CD4-positive, alpha-beta memory T cell (primary cell): ENCODE results near the gene ITGB4. TPM values are rescaled to one million over a fixed set of nuclear protein-coding genes. Genes with fewer than 3 reads are reported as not detected.

Experiments
- CTCF ChIA-PET: fragments of 350-600 bp; sonication (Branson Sonifier 250); formaldehyde crosslinking; loops from one replicate; lab custom pipeline; 2021; ENCODE audit warnings: inconsistent platforms; ENCODE audit not compliant: partially characterized antibody; lab: Charles Lee
- POLR2A ChIA-PET: fragments of 350-600 bp; sonication (Branson Sonifier 250); formaldehyde crosslinking; loops from one replicate; lab custom pipeline; 2021; ENCODE audit not compliant: partially characterized antibody; lab: Charles Lee
- DNase-seq, 5 donors: peaks; one replicate each; pipeline versions ENCODE4 v3.0.0 to v3.0.0-alpha.2; 2020 to 2022; ENCODE audit warnings: mixed read lengths in 1 of 5
- H3K27ac ChIP-seq: one replicate; pipeline ENCODE4 v1.7.0; 2013; ENCODE audit warnings: low read depth, low read length
- H3K27me3 ChIP-seq: 2 replicates; pipeline ENCODE4 v1.7.0; 2013; ENCODE audit warnings: mild to moderate bottlenecking, low read length, moderate library complexity; ENCODE audit not compliant: insufficient read depth
- H3K36me3 ChIP-seq: 2 replicates; pipeline ENCODE4 v1.7.0; 2013; ENCODE audit warnings: mild to moderate bottlenecking, low read length, moderate library complexity; ENCODE audit not compliant: insufficient read depth
- H3K4me1 ChIP-seq: 2 replicates; pipeline ENCODE4 v1.7.0; 2013; ENCODE audit warnings: mild to moderate bottlenecking, low read length, moderate library complexity; ENCODE audit not compliant: insufficient read depth
- H3K4me3 ChIP-seq, 2 donors: one replicate each; pipeline ENCODE4 v1.7.0; 2013; ENCODE audit warnings: low read length in 2 of 2, mild to moderate bottlenecking in 1 of 2
- H3K9me3 ChIP-seq, 2 donors: one replicate each; pipeline ENCODE4 v1.7.0; 2013; ENCODE audit warnings: low read length in 2 of 2, control low read depth in 1 of 2; ENCODE audit not compliant: control insufficient read depth in 1 of 2
- H3K27ac Mint-ChIP-seq, 7 donors: one replicate each; pipeline ENCODE4 v1.8.0; 2020 to 2021; ENCODE audit warnings: mixed read lengths in 7 of 7, mild to moderate bottlenecking in 6 of 7, inconsistent platforms in 3 of 7, moderate library complexity in 3 of 7
- H3K27me3 Mint-ChIP-seq, 2 donors: one replicate each; pipeline ENCODE4 v1.8.0; 2020 to 2021; ENCODE audit warnings: mixed read lengths in 2 of 2
- H3K36me3 Mint-ChIP-seq, 2 donors: one replicate each; pipeline ENCODE4 v1.8.0; 2020 to 2021; ENCODE audit warnings: mixed read lengths in 2 of 2, inconsistent platforms in 1 of 2, mild to moderate bottlenecking in 1 of 2
- H3K4me1 Mint-ChIP-seq, 4 donors: one replicate each; pipeline ENCODE4 v1.8.0; 2020 to 2021; ENCODE audit warnings: mixed read lengths in 4 of 4, mild to moderate bottlenecking in 1 of 4
- H3K4me3 Mint-ChIP-seq, 8 donors: one replicate each; pipeline ENCODE4 v1.8.0; 2020 to 2021; ENCODE audit warnings: mixed read lengths in 8 of 8, mild to moderate bottlenecking in 7 of 8, moderate library complexity in 6 of 8, inconsistent platforms in 3 of 8
- H3K9me3 Mint-ChIP-seq, 8 donors: one replicate each; pipeline ENCODE4 v1.8.0; 2020 to 2021; ENCODE audit warnings: mixed read lengths in 8 of 8, mild to moderate bottlenecking in 5 of 8, inconsistent platforms in 3 of 8, moderate library complexity in 1 of 8
- intact Hi-C: fragments of 100-400 bp; cut with micrococcal nuclease; formaldehyde crosslinking; loops from one replicate; pipeline ENCODE4 v1.15.1; 2023
- polyA plus RNA-seq, 2 donors: library from polyadenylated mRNA; unstranded; fragments of 300-500 nt; fragmentation: Illumina TruSeq; gene quantifications; one replicate each; pipeline ENCODE4 v1.2.3, GENCODE V29; 2021
- total RNA-seq, 2 experiments: library from RNA; stranded (reverse); gene quantifications; one replicate each; pipeline ENCODE4 v1.2.3, GENCODE V29; 2021

The ITGB4 gene
- total and polyA plus RNA-seq, 4 experiments from 2014 or later: 0.25 to 1.2 (median 0.79) TPM

- intact Hi-C loops: no loop called here
- Histone ChIP-seq H3K4me1 (peaks cover under 1% of the 10 kb centered on the region), H3K36me3 (no peaks in the 10 kb centered on the region), H3K4me3 (no peak overlapping the region), H3K27ac (no peak overlapping the region), H3K27me3 (no peaks in the 10 kb centered on the region), H3K9me3 (no peaks in the 10 kb centered on the region)
- peak overlapping the region in 1 of 7 donors; percentile 40 for H3K27ac Mint-ChIP-seq
- ChIA-PET POLR2A (interaction anchor here (1.2 to 1.8 kb wide), 2 partner anchors 8 to 10 kb away, joined by 3 to 8 read pairs; a partner anchor contains a TSS), CTCF (interaction anchor here (0.6 to 1.6 kb wide), 2 partner anchors 16 to 28 kb away, joined by 3 to 8 read pairs; no protein-coding TSS in a partner anchor)
- peaks cover 0 to 12% (median 0%) of the 10 kb centered on the region in 8 donors for H3K9me3 Mint-ChIP-seq
- H3K36me3 Mint-ChIP-seq: peaks cover 0 to 4% of the 10 kb centered on the region in 2 donors
- H3K4me3 Mint-ChIP-seq: peak overlapping the region in 1 of 8 donors; percentile 30
- DNase-seq: no peak
- H3K4me1 Mint-ChIP-seq: peaks cover 3 to 6% (median 4%) of the 10 kb centered on the region in 4 donors
- no peaks in the 10 kb centered on the region for H3K27me3 Mint-ChIP-seq
Measured at GRCh38 chr17:75769536-75769935, 48.3 kb downstream of the ITGB4 start.

- Histone ChIP-seq H3K36me3 (peaks cover 7% of the 10 kb centered on the region), H3K9me3 (no peaks in the 10 kb centered on the region), H3K27me3 (no peaks in the 10 kb centered on the region), H3K27ac (no peak overlapping the region), H3K4me3 (no peak overlapping the region), H3K4me1 (peaks cover 6% of the 10 kb centered on the region)
- DNase-seq: no peak
- intact Hi-C loops: no loop called here
- H3K36me3 Mint-ChIP-seq: peaks cover under 1 to 16% of the 10 kb centered on the region in 2 donors
- H3K27ac Mint-ChIP-seq: peak overlapping the region in 2 of 7 donors; percentile 2 to 96
- peak overlapping the region in 1 of 8 donors; percentile 3 for H3K4me3 Mint-ChIP-seq
- POLR2A ChIA-PET: interaction anchor here (1.0 to 16.6 kb wide), 4 partner anchors 28 to 83 kb away, joined by 3 to 556 read pairs (median 5); partner anchors contain the start of genes UNC13D and WBP2
- CTCF ChIA-PET: interaction anchor here (0.7 to 7.4 kb wide), 3 partner anchors 8 to 247 kb away, joined by 4 to 56 read pairs (median 4); partner anchors contain the start of gene GALK1
- H3K4me1 Mint-ChIP-seq: peaks cover 11 to 22% (median 14%) of the 10 kb centered on the region in 4 donors
- H3K9me3 Mint-ChIP-seq: peaks cover 0 to 12% (median 0%) of the 10 kb centered on the region in 8 donors
- no peaks in the 10 kb centered on the region for H3K27me3 Mint-ChIP-seq
Measured at GRCh38 chr17:75771334-75772281, 50.3 kb downstream of the ITGB4 start.

- no peaks in the 10 kb centered on the region for H3K9me3 ChIP-seq
- ChIA-PET CTCF (interaction anchor here (0.8 to 7.4 kb wide), 8 partner anchors 10 to 140 kb away, joined by 3 to 56 read pairs (median 4); partner anchors contain the start of genes GALK1, SMIM5, TRIM65 and WBP2), POLR2A (interaction anchor here (1.4 to 16.6 kb wide), 10 partner anchors 11 to 123 kb away, joined by 3 to 556 read pairs (median 104); partner anchors contain the start of genes GALK1, TRIM47, TRIM65 and UNC13D)
- peaks cover 0 to 12% (median 0%) of the 10 kb centered on the region in 8 donors for H3K9me3 Mint-ChIP-seq
- H3K27me3 ChIP-seq: no peaks in the 10 kb centered on the region
- H3K4me1 Mint-ChIP-seq: peaks cover 17 to 38% (median 26%) of the 10 kb centered on the region in 4 donors
- H3K4me3 ChIP-seq: no peak overlapping the region
- peaks cover 19% of the 10 kb centered on the region for H3K4me1 ChIP-seq
- peaks cover 17 to 32% of the 10 kb centered on the region in 2 donors for H3K36me3 Mint-ChIP-seq
- DNase-seq: no peak
- peak overlapping the region in 3 of 7 donors; percentile 23 to 96 (median 81) for H3K27ac Mint-ChIP-seq
- intact Hi-C loops: no loop called here
- H3K27me3 Mint-ChIP-seq: no peaks in the 10 kb centered on the region
- H3K36me3 ChIP-seq: peaks cover 23% of the 10 kb centered on the region
- peak overlapping the region in 1 of 8 donors; percentile 35 for H3K4me3 Mint-ChIP-seq
- H3K27ac ChIP-seq: no peak overlapping the region
Measured at GRCh38 chr17:75773121-75773807, 52.0 kb downstream of the ITGB4 start.

GRCh38 chr17:75773808-75774470 is 52.7 kb downstream of the ITGB4 start:
- Mint-ChIP-seq H3K27ac (peak overlapping the region in 3 of 7 donors; percentile 74 to 96 (median 78)), H3K27me3 (no peaks in the 10 kb centered on the region), H3K4me1 (peaks cover 17 to 44% (median 29%) of the 10 kb centered on the region in 4 donors), H3K9me3 (peaks cover 0 to 15% (median 0%) of the 10 kb centered on the region in 8 donors), H3K36me3 (peaks cover 24 to 38% of the 10 kb centered on the region in 2 donors), H3K4me3 (peak overlapping the region in 1 of 8 donors; percentile 62)
- Histone ChIP-seq H3K4me1 (peaks cover 19% of the 10 kb centered on the region), H3K9me3 (no peaks in the 10 kb centered on the region), H3K27ac (no peak overlapping the region), H3K36me3 (peaks cover 30% of the 10 kb centered on the region), H3K4me3 (no peak overlapping the region), H3K27me3 (no peaks in the 10 kb centered on the region)
- peak in 1 of 5 donors; percentile 18 for DNase-seq
- ChIA-PET CTCF (interaction anchor here (0.8 to 7.4 kb wide), 7 partner anchors 9 to 141 kb away, joined by 3 to 56 read pairs (median 4); partner anchors contain the start of genes GALK1, SMIM5 and WBP2), POLR2A (interaction anchor here (0.9 to 16.6 kb wide), 10 partner anchors 11 to 123 kb away, joined by 3 to 556 read pairs (median 104); partner anchors contain the start of genes GALK1, TRIM47, TRIM65 and UNC13D)
- intact Hi-C loops: no loop called here

- peaks cover 25 to 40% of the 10 kb centered on the region in 2 donors for H3K36me3 Mint-ChIP-seq
- peak overlapping the region in 3 of 7 donors; percentile 67 to 96 (median 74) for H3K27ac Mint-ChIP-seq
- H3K36me3 ChIP-seq: peaks cover 31% of the 10 kb centered on the region
- H3K4me1 Mint-ChIP-seq: peaks cover 17 to 46% (median 29%) of the 10 kb centered on the region in 4 donors
- H3K27ac ChIP-seq: no peak overlapping the region
- intact Hi-C loops: no loop called here
- H3K9me3 Mint-ChIP-seq: peaks cover 0 to 15% (median under 1%) of the 10 kb centered on the region in 8 donors
- H3K4me1 ChIP-seq: peaks cover 19% of the 10 kb centered on the region
- H3K4me3 ChIP-seq: no peak overlapping the region
- peaks cover under 1% of the 10 kb centered on the region in 2 donors for H3K27me3 Mint-ChIP-seq
- CTCF ChIA-PET: interaction anchor here (1.6 to 7.4 kb wide), 3 partner anchors 9 to 21 kb away, joined by 4 to 56 read pairs (median 28); partner anchors contain the start of gene GALK1
- peak in 2 of 5 donors; percentile 26 to 33 for DNase-seq
- POLR2A ChIA-PET: interaction anchor here (0.9 to 16.6 kb wide), 10 partner anchors 12 to 422 kb away, joined by 3 to 556 read pairs (median 104); partner anchors contain the start of genes GALK1, TRIM47, TRIM65 and UNC13D
- no peaks in the 10 kb centered on the region for H3K27me3 ChIP-seq
- H3K4me3 Mint-ChIP-seq: peak overlapping the region in 2 of 8 donors; percentile 25 to 62
- no peaks in the 10 kb centered on the region for H3K9me3 ChIP-seq
Measured at GRCh38 chr17:75774471-75774990, 53.3 kb downstream of the ITGB4 start.
